ENCODE data around the gene UNC13D. TPM values are rescaled to one million over a fixed set of nuclear protein-coding genes. Genes with fewer than 3 reads are reported as not detected.

The UNC13D gene
- total and polyA plus RNA-seq, 9 of the 15 experiments (the other 6 are each of a cell fraction or from before 2014, with no cell fraction given): 0.86 to 244 (median 69.2) TPM

- Histone ChIP-seq H3K4me2 (ENCODE audit: insufficient read depth, low read length) (no peak overlapping the region), H3K27ac (ENCODE audit: extremely low read depth, low read depth, low read length) (no peak overlapping the region), H3K9ac (ENCODE audit: insufficient read depth in 1 of 2, low read depth in 2 of 2, low read length in 2 of 2) (no peak overlapping the region), H3K9me3 (replicated peaks; ENCODE audit: control insufficient read depth, insufficient read depth, low read depth, low read length) (no peaks in the 10 kb centered on the region), H2AFZ (ENCODE audit: low read depth, low read length) (no peak overlapping the region), H3K4me3 (no peak overlapping the region), H4K20me1 (replicated peaks; ENCODE audit: control insufficient read depth, insufficient read depth, low read length) (0 out of 2 replicates have a peak, but pooled peaks cover 4% of the 10 kb centered on the region), H3K9me1 (ENCODE audit: control insufficient read depth, insufficient read depth, low read length) (no peaks in the 10 kb centered on the region), H3K36me3 (ENCODE audit: control insufficient read depth, insufficient read depth, low read length) (peaks cover 85% of the 10 kb centered on the region; the same call in 2 of the 3 replicates), H3K79me2 (ENCODE audit: control insufficient read depth, insufficient read depth, low read length) (peaks cover under 1% of the 10 kb centered on the region; the same call in 1 of the 3 replicates), H3K4me1 (replicated peaks in 1 of 2; ENCODE audit: control insufficient read depth in 2 of 2, insufficient read depth in 2 of 2, low read length in 2 of 2) (peaks cover 0 to 54% of the 10 kb centered on the region in 2 experiments; a peak in 3 of 5 replicates), H3K27me3 (ENCODE audit: control insufficient read depth in 2 of 2, insufficient read depth in 2 of 2, low read length in 2 of 2) (no peaks in the 10 kb centered on the region)
- in situ Hi-C loops (cut with MboI): no loop called here
- ChIA-PET POLR2A (interaction anchor here (0.7 to 3.5 kb wide), 17 partner anchors 8 to 154 kb away, joined by 3 to 15 read pairs (median 6); partner anchors contain the start of gene UNC13D), CTCF (ENCODE audit: low intra/inter-chr PET ratio) (no interaction called here)
- no peak for ATAC-seq
- TF ChIP-seq ZNF444 (CRISPR knock-in tag; IDR thresholded peaks at IDR 0.05): no peak
- no peak for TF ChIP-seq NCOA2 (IDR thresholded peaks at IDR 0.05; ENCODE audit: partially characterized antibody in 2 of 2)
- TF ChIP-seq CBX1 (IDR thresholded peaks at IDR 0.05; ENCODE audit: low read depth): no peak
- no peak for TF ChIP-seq POU5F1 (IDR thresholded peaks at IDR 0.05; ENCODE audit: borderline replicate concordance, low read depth, low read length, partially characterized antibody)
- no peak for TF ChIP-seq PYGO2 (tag; IDR thresholded peaks at IDR 0.05)
- TF ChIP-seq SMAD1 (IDR thresholded peaks at IDR 0.05; ENCODE audit: low read depth, low read length, partially characterized antibody): no peak
- TF ChIP-seq HLTF (IDR thresholded peaks at IDR 0.05): no peak
- TF ChIP-seq, protein P1, sequence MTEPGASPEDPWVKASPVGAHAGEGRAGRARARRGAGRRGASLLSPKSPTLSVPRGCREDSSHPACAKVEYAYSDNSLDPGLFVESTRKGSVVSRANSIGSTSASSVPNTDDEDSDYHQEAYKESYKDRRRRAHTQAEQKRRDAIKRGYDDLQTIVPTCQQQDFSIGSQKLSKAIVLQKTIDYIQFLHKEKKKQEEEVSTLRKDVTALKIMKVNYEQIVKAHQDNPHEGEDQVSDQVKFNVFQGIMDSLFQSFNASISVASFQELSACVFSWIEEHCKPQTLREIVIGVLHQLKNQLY (CRISPR knock-in tag; conservative IDR thresholded peaks at IDR 0.05): no peak
- no peak for TF ChIP-seq PHTF2 (CRISPR knock-in tag; IDR thresholded peaks at IDR 0.05)
- no peak for TF ChIP-seq ZNF830 (CRISPR knock-in tag; IDR thresholded peaks at IDR 0.05)
- TF ChIP-seq ETS2 (tag; IDR thresholded peaks at IDR 0.05; ENCODE audit: borderline replicate concordance, poor library complexity, severe bottlenecking): no peak
- no peak for TF ChIP-seq DIDO1 (tag; IDR thresholded peaks at IDR 0.05; ENCODE audit: low read depth)
- intact Hi-C loops (cut with micrococcal nuclease): no loop called here
- WGBS (ENCODE audit: insufficient coverage, low coverage, missing lambda C conversion rate): 94% methylated on average over 6 of the region's 7 CpGs
- no peak for FAIRE-seq
- no TSS peak for BruUV-seq (replicated peaks)
- DNase-seq (ENCODE audit: extremely low read depth in 1 of 4, low spot score in 3 of 4): no peak
Observed at GRCh38 chr17:75829747-75830146, 14.5 kb downstream of the UNC13D start.
